ENCODE results near the gene ATXN1.

DNA sequence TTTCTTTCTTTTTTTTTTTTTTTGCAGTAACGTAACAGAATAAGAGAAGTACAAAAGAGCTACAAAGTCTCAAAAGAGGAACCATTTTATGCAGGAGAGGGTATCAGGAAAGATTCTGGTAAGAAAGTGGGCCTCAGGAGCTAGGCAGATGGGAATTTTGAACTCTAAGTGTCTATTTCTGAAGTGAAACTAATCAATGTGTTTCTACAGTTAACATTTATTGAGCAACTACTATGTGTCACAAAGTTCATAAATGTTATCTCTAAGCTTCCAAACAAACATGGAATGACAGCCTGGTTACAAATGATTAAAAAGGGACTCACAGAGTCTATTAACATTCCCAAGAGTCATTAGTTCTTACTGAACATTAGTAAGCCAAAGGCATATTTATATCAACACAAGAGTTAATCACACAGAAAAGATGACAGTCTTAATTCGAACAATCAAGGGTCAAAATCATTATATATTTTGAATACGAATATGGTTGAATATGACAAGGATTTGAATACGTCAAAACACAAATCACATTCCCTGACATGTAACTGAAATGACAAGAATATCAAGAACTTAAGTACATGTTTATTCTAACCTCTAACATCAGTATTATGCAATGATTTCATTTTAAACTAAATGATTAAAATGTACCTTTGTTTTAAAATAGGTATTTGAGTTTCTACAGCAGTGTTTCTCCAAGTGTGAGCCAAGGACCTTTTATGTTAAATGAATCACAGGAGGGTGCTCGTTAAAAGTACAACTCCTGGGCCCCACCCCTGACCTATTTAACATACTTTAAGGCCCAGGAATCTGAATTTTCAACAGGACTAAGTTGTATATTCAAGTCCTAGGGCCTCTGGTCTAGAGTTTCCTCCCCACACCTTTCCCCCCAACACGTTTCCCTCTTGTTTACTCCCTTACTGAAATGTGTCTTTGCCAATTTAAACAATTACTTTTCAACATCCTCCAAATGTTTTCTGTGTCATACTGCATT lies 89.7 kb downstream of the ATXN1 start:
- TF ChIP-seq, protein P1, sequence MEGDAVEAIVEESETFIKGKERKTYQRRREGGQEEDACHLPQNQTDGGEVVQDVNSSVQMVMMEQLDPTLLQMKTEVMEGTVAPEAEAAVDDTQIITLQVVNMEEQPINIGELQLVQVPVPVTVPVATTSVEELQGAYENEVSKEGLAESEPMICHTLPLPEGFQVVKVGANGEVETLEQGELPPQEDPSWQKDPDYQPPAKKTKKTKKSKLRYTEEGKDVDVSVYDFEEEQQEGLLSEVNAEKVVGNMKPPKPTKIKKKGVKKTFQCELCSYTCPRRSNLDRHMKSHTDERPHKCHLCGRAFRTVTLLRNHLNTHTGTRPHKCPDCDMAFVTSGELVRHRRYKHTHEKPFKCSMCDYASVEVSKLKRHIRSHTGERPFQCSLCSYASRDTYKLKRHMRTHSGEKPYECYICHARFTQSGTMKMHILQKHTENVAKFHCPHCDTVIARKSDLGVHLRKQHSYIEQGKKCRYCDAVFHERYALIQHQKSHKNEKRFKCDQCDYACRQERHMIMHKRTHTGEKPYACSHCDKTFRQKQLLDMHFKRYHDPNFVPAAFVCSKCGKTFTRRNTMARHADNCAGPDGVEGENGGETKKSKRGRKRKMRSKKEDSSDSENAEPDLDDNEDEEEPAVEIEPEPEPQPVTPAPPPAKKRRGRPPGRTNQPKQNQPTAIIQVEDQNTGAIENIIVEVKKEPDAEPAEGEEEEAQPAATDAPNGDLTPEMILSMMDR (IDR thresholded peaks at IDR 0.05), result no peak
- no peak for TF ChIP-seq POLR2A (IDR thresholded peaks at IDR 0.05)

Data from lower leg skin (tissue), 3 donors.